SK-N-MC (cell line): ENCODE data around the gene SPATA24.

Experiments
- EZH2 ChIP-seq: fragments of 200-600 bp; sonication (generic); IDR thresholded peaks from one replicate; pipeline ENCODE4 v1.6.1; 2017; ENCODE audit warnings: antibody characterized with exemption
- POLR2AphosphoS5 ChIP-seq: IDR thresholded peaks from 2 replicates; pipeline ENCODE4 v1.6.1; 2012; ENCODE audit warnings: mild to moderate bottlenecking, low read depth, low read length, borderline replicate concordance

DNA sequence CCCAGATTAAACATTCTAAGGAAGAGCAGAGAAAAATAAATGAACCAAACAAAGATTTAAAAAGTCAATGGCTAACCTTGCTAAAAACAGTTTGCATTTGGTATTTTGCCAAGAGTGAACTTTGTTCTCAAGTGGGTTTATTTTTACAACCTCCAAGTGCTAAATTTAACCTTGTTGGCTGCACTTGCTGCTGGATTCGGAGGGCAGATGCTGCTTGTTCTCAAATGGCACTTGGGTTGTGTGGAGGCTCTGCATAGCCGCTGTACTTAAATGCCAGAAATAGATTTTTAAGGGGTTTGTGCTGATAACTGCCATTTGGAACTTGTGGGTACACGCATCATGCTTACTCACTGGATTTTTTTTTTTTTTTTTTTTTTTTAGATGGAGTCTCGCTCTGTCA lies 13.3 kb upstream of the SPATA24 start:
- TF ChIP-seq POLR2AphosphoS5, result no peak
- TF ChIP-seq EZH2, result no peak
